H1 (cell line): ENCODE measurements around the gene CCDC63. TPM values are rescaled to one million over a fixed set of nuclear protein-coding genes. Genes with fewer than 3 reads are reported as not detected.

Experiments
- BCL11A ChIP-seq, 2 experiments: IDR thresholded peaks; one replicate each; pipeline ENCODE4 v1.6.1; 2011; ENCODE audit warnings: low read depth in 2 of 2, low read length in 2 of 2, mild to moderate bottlenecking in 2 of 2
- CTBP2 ChIP-seq: IDR thresholded peaks from 2 replicates; pipeline ENCODE4 v1.7.0; 2011; ENCODE audit warnings: borderline replicate concordance, mild to moderate bottlenecking, moderate library complexity, mixed read lengths, low read length; ENCODE audit not compliant: insufficient read depth, insufficient read length
- EZH2 ChIP-seq: fragments of 200-600 bp; sonication (generic); IDR thresholded peaks from 2 replicates; pipeline ENCODE4 v1.7.1; 2012; ENCODE audit warnings: low read depth, mild to moderate bottlenecking, moderate library complexity, low read length, inconsistent platforms; ENCODE audit not compliant: severe bottlenecking
- HDAC6 ChIP-seq: IDR thresholded peaks from one replicate; pipeline ENCODE4 v1.7.1; 2012; ENCODE audit warnings: low read depth, mild to moderate bottlenecking, inconsistent platforms, low read length, moderate library complexity
- JUND ChIP-seq: IDR thresholded peaks from 2 replicates; pipeline ENCODE4 v1.6.1; 2011; ENCODE audit warnings: mild to moderate bottlenecking, improper control_type of control experiment, low read length
- YY1 ChIP-seq: IDR thresholded peaks from 2 replicates; pipeline ENCODE4 v1.6.1; 2011; ENCODE audit warnings: low read depth, mild to moderate bottlenecking, low read length
- polyA plus RNA-seq, 7 experiments: library from polyadenylated mRNA; depleted of rRNA in 3 of 7; stranded (reverse) in 5 of 7; unstranded in 2 of 7; fragments of >200 nt in 5 of 7; fragments of 200-250 nt in 2 of 7; gene quantifications; 1 replicate in 5 of 7; 2 replicates in 1 of 7; 4 replicates in 1 of 7; pipeline versions ENCODE4 v1.2.1 to v1.2.3, GENCODE V29; 2011 to 2013; ENCODE audit warnings: missing spikeins in 2 of 7, mixed read lengths in 2 of 7
- total RNA-seq: library from RNA; stranded (reverse); fragmentation: NEBNext Ultra II Directional; extraction: Animal tissue kit (Norgen Biotek cat#: 25700); gene quantifications from 2 replicates; pipeline ENCODE4 v1.2.1, GENCODE V29; 2021

Gene CCDC63
- total and polyA plus RNA-seq, 2 of the 8 experiments (the other 6 are each of a cell fraction or from before 2014, with no cell fraction given) = 0.42 to 0.93 TPM

GRCh38 chr12:110912263-110912662 lies 65.5 kb downstream of the CCDC63 start (continued):
- TF ChIP-seq BCL11A (IDR thresholded peaks at IDR 0.05; ENCODE audit: low read depth in 2 of 2, low read length in 2 of 2) (no peak), CTBP2 (no peak), EZH2 (no peak), HDAC6 (no peak), JUND (no peak), YY1 (no peak)
